ENCODE measurements around the gene VAMP5. TPM values are rescaled to one million over a fixed set of nuclear protein-coding genes. Genes with fewer than 3 reads are reported as not detected.

Gene VAMP5
- total and polyA plus RNA-seq, 2 donors (not counting 3 experiments of a cell fraction or from before 2014, with no cell fraction given), result 186 to 624 TPM

- no peak for FAIRE-seq
- Histone ChIP-seq H3K27ac (ENCODE audit: insufficient read depth, low read depth, low read length) (no peak overlapping the region), H4K20me1 (replicated peaks; ENCODE audit: control insufficient read depth, extremely low read depth, insufficient read depth, low read length) (peaks cover 2% of the 10 kb centered on the region), H3K4me2 (ENCODE audit: insufficient read depth, low read length) (no peak overlapping the region), H3K4me1 (ENCODE audit: control insufficient read depth, extremely low read depth, insufficient read depth, low read length) (peaks cover 30% of the 10 kb centered on the region), H3K4me3 (replicated peaks in 1 of 3; ENCODE audit: insufficient read depth in 1 of 3, low read depth in 1 of 3, low read length in 3 of 3) (no peak overlapping the region), H3K79me2 (ENCODE audit: control insufficient read depth, insufficient read depth, low read length) (peaks cover 25% of the 10 kb centered on the region), H3K9ac (replicated peaks; ENCODE audit: extremely low read depth, insufficient read depth, low read length) (no peak overlapping the region), H3K9me3 (replicated peaks; ENCODE audit: control insufficient read depth, insufficient read depth, low read length) (no peaks in the 10 kb centered on the region), H2AFZ (ENCODE audit: low read depth, low read length) (no peak overlapping the region), H3K9me1 (replicated peaks; ENCODE audit: control insufficient read depth, extremely low read depth, insufficient read depth, low read length) (no peaks in the 10 kb centered on the region), H3K36me3 (ENCODE audit: control insufficient read depth in 2 of 2, extremely low read depth in 1 of 2, insufficient read depth in 2 of 2, low read length in 2 of 2) (peaks cover 27 to 40% of the 10 kb centered on the region in 2 experiments), H3K27me3 (ENCODE audit: control insufficient read depth in 2 of 2, insufficient read depth in 2 of 2, low read length in 2 of 2) (no peaks in the 10 kb centered on the region)
- ChIA-PET POLR2A (interaction anchor here (1.0 to 1.8 kb wide), 6 partner anchors 9 to 127 kb away, joined by 3 to 5 read pairs (median 4); partner anchors contain the start of gene SH2D6), CTCF (interaction anchor here (0.9 to 2.1 kb wide), 3 partner anchors 45 to 126 kb away, joined by 3 to 10 read pairs (median 3); no protein-coding TSS in a partner anchor)
- intact Hi-C loops (cut with micrococcal nuclease), result no loop called here
- no peak for DNase-seq (ENCODE audit: low read depth, low spot score)
- dilution Hi-C loops (cut with MboI; ENCODE audit: extremely low pct_ligation_motif_present, low sequenced_read_pairs), result no loop called here
- BruUV-seq (replicated peaks), result no TSS peak
- no peak for TF ChIP-seq MAX (IDR thresholded peaks at IDR 0.05; ENCODE audit: insufficient read depth, insufficient read length)
- TF ChIP-seq MYC (IDR thresholded peaks at IDR 0.05; ENCODE audit: low read depth, low read length), result no peak
- no peak for TF ChIP-seq FOS (IDR thresholded peaks at IDR 0.05; ENCODE audit: borderline replicate concordance, insufficient read depth, low read length)
- no peak for TF ChIP-seq POLR2AphosphoS5 (IDR thresholded peaks at IDR 0.05; ENCODE audit: insufficient read depth, low read depth, low read length)
- no peak for TF ChIP-seq EZH2 (IDR thresholded peaks at IDR 0.05; ENCODE audit: borderline replicate concordance, low read depth, low read length, severe bottlenecking)
- TF ChIP-seq POLR2A (IDR thresholded peaks at IDR 0.05; ENCODE audit: low read depth, low read length), result no peak
- no peak for TF ChIP-seq JUN (IDR thresholded peaks at IDR 0.05; ENCODE audit: borderline replicate concordance, insufficient read depth, insufficient read length, low read depth)
- no peak for TF ChIP-seq CTCF (IDR thresholded peaks at IDR 0.05; ENCODE audit: extremely low read depth in 1 of 2, insufficient read depth in 1 of 2, low read depth in 1 of 2, low read length in 2 of 2)
- TF ChIP-seq GATA2 (IDR thresholded peaks at IDR 0.05; ENCODE audit: insufficient read depth, insufficient read length, low read depth, low read length), result no peak
Observed at GRCh38 chr2:85545780-85546240, 38.4 kb upstream of the VAMP5 start.
